RPMI7951 (cell line): ENCODE data around the gene NPPC. TPM values are rescaled to one million over a fixed set of nuclear protein-coding genes. Genes with fewer than 3 reads are reported as not detected.
A peak's percentile ranks its signal among the peaks of the same experiment; 100 is the strongest.

Source experiments
- DNase-seq: peaks from one replicate; pipeline ENCODE4 v3.0.0-alpha.2; 2012; ENCODE audit warnings: low read depth
- total RNA-seq: library from RNA; depleted of rRNA; stranded (reverse); fragments of >200 nt; shearing (Covaris generic); gene quantifications from 2 replicates; pipeline ENCODE4 v1.2.3, GENCODE V29; 2014

NPPC gene
- total RNA-seq, 1 experiment from 2014 or later, result not detected

DNA sequence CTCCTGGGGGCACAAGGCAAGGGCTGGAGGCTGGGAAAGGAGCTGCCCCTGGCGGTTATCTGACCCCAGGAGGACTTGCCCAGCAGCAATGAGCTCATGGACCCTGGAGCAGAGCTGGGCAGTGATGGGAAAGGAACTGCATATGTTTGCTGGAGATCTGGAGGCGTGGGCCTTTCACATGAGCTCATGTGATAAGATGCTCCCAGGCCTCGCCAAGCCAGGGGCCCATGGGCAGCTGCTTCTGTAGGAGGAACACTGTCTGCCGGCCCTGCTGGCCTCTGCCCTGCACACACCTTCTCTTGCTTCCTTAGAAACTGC lies 9.0 kb upstream of the NPPC start:
- DNase-seq, result no peak

DNA sequence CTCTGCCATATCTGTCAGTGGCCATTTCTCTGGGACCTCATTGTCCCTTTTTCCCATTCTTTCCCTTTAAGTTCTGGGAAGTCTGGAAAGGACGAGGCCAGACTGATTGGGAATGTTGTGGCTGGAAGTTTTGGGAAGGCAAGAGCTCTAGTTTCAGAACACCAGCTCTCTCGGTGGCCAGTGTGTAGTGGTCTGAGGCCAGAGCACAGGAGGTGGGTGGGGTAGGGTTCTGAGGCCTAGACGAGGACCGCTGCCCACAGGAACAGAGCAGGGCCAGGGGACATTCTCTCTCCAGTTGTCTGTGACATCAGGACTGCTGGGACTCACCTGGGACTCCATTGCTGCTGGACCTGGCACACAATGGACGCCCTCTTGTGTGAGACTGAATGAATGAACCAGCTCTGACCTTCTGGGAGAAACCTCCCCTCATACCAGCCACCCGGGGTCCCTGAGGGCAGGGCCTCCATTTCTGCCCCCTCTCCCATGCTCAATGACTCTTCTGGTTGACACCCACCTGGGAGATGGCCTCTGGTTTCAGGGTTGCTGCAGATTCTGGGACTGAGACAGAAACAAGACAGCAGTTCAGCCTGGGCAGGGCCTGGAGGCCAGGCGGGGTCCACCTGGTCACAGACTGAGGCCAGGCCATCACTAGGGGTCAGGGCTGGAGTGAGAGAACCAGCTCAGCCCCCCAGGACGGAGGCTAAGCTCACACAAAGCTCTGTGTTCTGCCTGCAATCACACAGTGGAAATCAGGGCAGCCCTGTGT lies 8.4 kb upstream of the NPPC start:
- DNase-seq, result no peak

DNA sequence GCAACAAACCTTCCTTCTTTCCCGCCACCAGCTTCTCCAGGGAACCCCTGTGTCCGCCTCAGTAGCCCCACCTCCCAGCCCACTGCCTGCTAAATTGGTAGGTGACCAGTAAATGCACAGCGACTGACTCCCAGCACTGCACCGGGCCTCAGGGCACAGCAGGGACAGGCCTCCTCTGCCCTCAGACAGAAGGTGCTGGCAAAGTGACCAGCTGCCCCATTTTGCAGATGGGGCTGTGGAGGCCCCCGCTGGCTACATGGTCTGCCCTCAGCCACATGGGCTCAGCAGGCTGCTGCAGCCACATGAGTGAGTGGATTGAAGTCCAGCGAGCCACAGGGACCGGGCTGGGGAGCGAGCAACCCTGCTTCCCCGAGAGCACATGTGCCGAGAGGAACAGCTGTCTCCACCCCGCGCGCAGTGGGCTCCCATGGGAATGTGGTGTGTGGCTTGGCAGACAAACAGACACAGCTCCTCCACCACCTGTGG lies 7.8 kb upstream of the NPPC start:
- no peak for DNase-seq

GRCh38 chr2:231932985-231933915 lies 7.1 kb upstream of the NPPC start:
- no peak for DNase-seq

DNA sequence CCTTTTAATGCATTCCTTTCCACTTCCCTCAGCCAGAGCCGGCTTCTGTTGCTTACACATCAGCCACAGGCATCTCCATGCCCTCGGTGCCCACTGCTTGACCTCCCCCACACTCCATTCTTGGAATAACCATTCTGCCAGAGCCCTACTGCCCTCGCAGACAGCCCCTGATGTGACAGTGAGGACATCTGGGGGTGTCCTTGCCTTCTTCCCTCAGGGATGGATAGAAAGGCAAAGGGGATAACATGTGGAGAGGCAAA lies 6.4 kb upstream of the NPPC start:
- no peak for DNase-seq

GRCh38 chr2:231931481-231931915 lies 5.3 kb upstream of the NPPC start:
- DNase-seq, result no peak

DNA sequence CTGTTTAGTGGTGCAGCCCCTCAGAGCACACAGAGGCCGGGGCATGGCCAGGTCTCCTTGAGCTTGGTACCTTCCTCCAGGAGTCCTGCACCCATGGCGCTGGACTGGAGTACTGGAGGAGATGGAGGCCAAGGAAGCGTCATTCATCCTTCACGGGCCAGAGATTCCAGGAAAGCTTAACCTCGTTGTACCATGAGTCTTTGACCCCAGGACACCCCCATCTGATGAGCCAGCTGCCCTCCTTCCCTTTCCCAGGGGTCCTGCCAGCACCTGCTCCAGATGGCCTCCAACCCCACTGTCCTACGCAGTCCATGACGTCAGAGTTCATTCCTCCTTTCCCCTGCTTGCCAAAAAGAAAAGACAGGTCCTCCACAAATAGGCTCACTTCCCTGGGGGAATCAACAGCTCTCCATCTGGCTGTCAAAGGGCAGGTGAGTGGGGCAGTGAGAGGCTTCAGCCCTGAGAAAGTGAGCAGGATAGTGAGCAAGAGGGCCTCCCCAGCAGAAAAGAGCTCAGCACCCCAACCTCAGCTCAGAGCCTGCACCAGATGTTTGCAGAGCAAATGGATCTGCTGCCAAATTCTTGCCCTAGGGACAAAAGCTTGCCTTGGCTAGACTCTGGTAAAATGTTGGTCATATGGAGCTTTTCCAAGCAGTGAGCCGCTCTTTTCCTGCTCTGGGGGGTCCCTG lies 4.5 kb upstream of the NPPC start:
- no peak for DNase-seq

DNA sequence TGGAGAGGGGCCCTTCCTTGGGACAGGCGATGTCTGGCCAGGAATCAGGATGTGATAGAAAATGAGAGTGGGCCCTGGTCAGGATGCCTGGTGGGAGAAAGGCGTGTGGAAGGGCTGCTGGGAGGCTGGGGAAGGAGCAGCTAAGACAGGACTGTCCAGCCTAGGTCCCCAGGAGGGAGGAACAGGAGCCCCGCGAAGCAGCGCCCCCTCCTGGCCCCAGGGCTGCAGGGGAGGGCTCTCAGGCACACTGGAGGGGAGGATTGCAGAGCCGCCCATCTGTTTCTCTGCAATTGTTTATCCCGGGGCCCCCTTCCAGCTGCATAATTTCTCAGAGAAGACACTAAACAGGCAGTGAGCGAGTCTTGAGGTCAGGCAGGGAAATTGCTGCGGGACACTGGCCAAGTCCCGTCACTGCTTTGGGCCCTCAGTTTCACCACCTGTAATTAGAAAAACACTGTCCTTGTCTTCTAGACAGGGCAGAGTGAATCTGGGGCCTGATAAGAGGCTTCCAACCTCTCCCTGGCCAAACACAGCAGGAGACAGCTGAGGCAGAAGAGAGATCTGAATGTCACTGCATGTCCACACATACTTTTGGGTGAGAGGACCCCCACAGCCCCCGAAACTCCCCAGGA lies 3.9 kb upstream of the NPPC start:
- DNase-seq, result no peak

- DNase-seq, result no peak
Observed at GRCh38 chr2:231928901-231929725, 2.9 kb upstream of the NPPC start.

DNA sequence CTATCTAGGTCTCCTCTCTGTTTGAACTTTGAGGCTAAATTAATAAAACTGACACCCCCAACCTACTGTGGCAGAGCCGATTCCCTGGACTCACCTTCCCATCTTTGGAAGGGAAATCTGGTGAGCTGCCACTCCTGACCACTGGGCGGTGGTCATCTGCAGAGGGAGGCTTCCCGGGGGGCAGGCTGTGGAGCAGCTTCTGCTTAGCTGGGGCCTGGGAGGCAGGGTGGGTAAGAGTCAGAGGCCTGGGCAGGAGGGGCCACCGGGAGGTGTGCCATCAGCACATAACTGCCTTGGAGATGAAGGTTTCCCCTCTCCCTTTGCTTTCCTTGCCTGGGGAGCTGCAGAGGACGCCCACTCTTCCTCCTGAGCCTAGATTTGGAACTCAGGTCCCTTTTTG lies 2.3 kb upstream of the NPPC start:
- no peak for DNase-seq

GRCh38 chr2:231927566-231927890 lies 1.3 kb upstream of the NPPC start:
- no peak for DNase-seq

DNA sequence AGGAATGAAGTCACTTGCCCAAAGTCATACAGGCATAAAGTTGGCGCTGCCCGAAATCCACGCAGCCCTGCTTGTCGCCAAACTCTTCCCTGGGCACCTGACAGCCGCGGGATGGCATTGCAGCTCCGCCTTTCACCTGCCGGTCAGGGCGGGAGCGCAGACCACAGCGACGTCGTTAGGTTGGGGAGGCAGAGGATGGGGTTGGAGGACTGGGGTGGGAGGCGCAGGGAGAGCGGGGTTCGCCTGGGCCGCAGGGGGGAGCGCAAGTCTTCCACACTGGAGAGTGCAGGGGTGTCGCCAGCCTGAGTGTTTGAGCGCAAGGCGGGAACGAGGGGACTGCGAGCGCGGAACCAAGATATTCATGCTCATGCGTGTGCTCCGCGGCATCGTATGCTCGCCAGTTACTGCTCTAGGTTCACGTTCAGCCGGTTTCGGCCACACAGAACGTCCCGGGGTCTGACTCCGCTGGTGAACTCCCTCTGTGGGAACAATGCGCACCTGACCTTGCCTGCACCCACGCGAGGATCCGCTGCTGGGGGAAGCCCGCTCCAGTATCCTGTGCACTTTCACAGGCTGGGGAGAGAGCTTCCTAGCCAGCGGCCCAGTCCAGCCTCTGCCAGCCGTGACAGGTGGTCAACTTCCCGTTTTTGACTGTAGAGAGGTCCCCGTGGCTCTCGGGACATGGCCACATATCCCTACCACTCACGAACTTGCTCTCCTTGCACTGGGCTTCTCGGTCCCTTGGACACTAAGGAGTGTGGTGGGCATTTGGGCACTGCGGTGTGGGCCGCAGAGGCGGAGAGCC lies 767 bp upstream of the NPPC start:
- no peak for DNase-seq

DNA sequence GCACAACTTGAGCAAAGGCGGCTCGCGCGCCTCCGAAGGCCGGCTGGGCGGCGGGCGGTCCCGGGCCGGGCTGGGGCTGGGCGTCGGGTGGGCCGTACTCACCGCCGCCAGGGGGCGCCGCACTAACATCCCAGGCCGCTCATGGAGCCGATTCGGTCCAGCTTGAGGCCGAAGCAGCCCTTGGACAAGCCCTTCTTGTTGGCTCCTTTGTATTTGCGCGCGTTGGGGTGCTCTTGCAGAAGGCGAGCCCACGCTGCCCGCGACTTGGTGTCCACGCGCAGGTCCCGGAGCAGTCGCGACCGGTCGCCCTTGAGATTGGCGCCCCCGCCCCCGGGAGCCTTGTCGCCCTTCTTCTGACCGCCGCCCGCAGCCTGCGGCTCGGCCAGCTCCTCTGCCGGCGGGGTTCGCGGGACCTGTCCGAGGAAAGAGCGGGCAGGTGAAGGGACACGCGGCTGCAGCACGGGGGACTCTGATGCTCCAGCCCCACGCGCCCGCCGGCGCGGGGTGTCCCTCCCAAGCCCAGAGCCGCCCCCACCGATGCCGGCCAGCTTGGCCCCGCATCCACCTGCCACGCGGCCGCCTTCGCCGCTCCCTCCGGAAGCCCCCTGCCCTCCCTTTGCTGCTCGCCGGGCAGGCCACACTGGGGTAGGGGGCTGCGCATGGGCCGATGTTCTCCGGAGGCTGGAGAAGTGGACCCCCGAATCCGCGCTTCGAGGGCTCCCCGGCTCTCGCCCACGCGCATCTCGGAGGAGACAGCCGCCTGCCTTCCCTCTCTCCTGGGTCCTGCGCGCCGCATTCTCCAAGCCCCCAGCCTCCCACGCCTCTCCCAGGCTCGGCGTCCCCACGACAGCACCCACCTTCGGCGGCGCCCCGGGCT lies 655 bp downstream of the NPPC start:
- peak; percentile 75 for DNase-seq

GRCh38 chr2:231924889-231925275 lies 1.3 kb downstream of the NPPC start:
- no peak for DNase-seq

DNA sequence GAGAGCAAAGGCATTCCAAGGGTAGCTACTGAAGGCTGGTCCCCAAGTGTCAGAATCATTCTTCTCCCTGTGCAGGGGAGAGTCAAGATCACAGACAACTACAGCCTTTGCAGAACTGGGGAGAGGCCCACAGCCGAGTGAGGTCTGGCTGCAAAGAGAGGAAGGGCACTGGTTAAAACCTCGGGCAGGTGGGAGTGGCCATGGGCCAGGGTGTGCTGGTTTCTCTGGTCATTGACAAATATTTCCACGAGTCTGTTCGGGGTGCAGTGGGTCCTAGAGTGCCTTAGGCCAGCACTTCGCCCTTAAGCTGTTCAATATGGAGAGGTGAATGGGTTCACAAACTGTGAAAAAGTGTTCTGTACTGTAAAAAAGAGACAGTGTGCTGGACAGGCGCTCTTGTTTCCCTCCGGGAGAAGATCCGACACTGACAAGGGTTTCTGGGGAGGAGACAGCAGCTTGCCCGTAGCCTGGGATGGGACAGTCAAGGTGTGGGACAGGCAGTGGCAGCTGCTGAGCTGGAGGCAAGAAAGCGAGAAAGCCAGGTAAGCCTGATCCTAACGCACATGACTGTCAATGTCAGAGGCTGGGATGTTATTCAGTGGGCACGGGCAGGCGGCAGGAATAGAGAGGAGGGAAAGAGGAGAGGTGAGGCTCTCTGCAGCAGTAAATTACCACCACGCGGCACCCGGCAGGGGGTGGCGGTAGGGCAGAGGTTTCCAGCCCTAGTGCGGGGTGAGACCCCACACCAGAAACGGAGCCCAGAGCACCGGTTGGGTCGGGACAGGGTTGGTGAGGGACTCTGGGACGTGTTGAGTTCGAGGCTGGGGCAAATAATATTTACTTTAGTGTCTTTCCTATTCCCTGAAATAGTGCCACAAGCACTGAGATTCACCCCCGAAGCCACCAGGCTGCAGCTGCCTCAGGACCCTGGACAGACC lies 2.0 kb downstream of the NPPC start:
- no peak for DNase-seq

DNA sequence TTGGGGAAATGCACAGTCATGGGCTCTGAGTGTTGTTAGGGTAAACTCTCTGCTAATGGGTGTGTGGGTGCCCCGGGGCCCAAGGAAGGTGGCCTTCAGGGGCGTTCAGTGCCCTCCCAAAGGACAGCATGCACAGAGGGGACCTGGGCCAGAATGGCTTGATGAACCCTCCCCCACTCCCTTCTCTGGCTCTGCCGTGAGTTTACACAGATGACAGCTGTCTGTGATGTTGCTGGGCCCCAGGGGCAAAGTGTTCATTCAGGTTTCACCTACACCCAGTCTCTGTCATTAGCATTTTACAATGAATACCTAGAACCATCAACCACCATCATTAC lies 3.2 kb downstream of the NPPC start:
- no peak for DNase-seq

- no peak for DNase-seq
Observed at GRCh38 chr2:231922311-231923009, 3.7 kb downstream of the NPPC start.

DNA sequence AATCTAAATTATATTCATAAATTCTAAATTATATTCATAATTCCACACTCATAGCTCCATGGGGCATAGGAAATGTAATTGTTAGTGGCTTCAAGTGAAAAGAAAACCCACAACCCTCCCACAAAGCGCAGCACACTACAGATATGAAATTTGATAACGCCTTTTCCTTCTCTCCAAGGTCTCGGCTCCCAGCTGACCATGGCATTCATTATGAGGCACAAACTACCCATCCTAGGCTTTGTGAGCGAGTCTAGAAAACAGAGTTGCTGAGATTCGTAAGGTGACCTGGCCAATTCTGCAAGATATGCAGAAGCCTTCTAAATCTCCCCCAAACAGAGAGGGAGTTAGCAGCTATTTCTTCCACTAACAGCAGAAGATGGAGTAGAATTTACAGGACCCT lies 5.4 kb downstream of the NPPC start:
- DNase-seq, result no peak
